BJ (cell line): ENCODE data around the gene DCAF8. TPM values are rescaled to one million over a fixed set of nuclear protein-coding genes. Genes with fewer than 3 reads are reported as not detected.
A peak's percentile ranks its signal among the peaks of the same experiment; 100 is the strongest.

ENCODE experiments used
- CTCF ChIA-PET: fragments of 350-600 bp; formaldehyde crosslinking; extraction: SDS; loops from one replicate; lab custom pipeline; 2021; ENCODE audit warnings: antibody characterized with exemption, inconsistent platforms; lab: Yijun Ruan, JAX
- POLR2A ChIA-PET: fragments of 300-600 bp; sonication (Branson Sonifier 250); formaldehyde crosslinking; extraction: SDS; loops from one replicate; lab custom pipeline; 2021; ENCODE audit warnings: antibody characterized with exemption; lab: Charles Lee
- DNase-seq: peaks from one replicate; pipeline ENCODE4 v3.0.0-alpha.2; 2011; ENCODE audit warnings: low read depth
- H3K27me3 ChIP-seq: 2 replicates; pipeline ENCODE4 v1.6.0; 2011; ENCODE audit warnings: low read length; ENCODE audit not compliant: control insufficient read depth, insufficient read depth
- H3K36me3 ChIP-seq: 2 replicates; pipeline ENCODE4 v1.5.1; 2011; ENCODE audit warnings: low read length; ENCODE audit not compliant: control insufficient read depth, insufficient read depth
- H3K4me3 ChIP-seq: 2 replicates; pipeline ENCODE4 v1.5.1; 2011; ENCODE audit warnings: low read depth, mild to moderate bottlenecking, control low read depth, low read length
- CTCF ChIP-seq: IDR thresholded peaks from 2 replicates; pipeline ENCODE4 v1.5.1; 2011; ENCODE audit warnings: low read depth, mild to moderate bottlenecking, control low read depth, inconsistent platforms, low read length, moderate library complexity; ENCODE audit not compliant: insufficient read depth
- polyA plus RNA-seq: library from polyadenylated mRNA; depleted of rRNA; stranded (reverse); fragments of >200 nt; gene quantifications from 2 replicates; pipeline ENCODE4 v1.2.3, GENCODE V29; 2011

Gene DCAF8
- polyA plus RNA-seq, 1 experiment, result 84.0 TPM

GRCh38 chr1:160206421-160207117 is 55.8 kb downstream of the DCAF8 start:
- ChIA-PET POLR2A (no interaction called here), CTCF (interaction anchor here (0.6 to 4.4 kb wide), 8 partner anchors 13 to 215 kb away, joined by 3 to 45 read pairs (median 5); no protein-coding TSS in a partner anchor)
- H3K36me3 ChIP-seq, result peaks cover 25% of the 10 kb centered on the region

GRCh38 chr1:160206036-160206389 is 56.3 kb downstream of the DCAF8 start:
- peaks cover 19% of the 10 kb centered on the region for H3K36me3 ChIP-seq
- POLR2A ChIA-PET, result no interaction called here
- CTCF ChIA-PET, result interaction anchor here (0.6 to 4.4 kb wide), 8 partner anchors 13 to 216 kb away, joined by 3 to 45 read pairs (median 5); no protein-coding TSS in a partner anchor

More at GRCh38 chr1:160206421-160207117, 55.8 kb downstream of the DCAF8 start:
- peak overlapping the region; percentile 97 for H3K4me3 ChIP-seq
- no peaks in the 10 kb centered on the region for H3K27me3 ChIP-seq
- no peak for TF ChIP-seq CTCF
- peak; percentile 72 for DNase-seq

GRCh38 chr1:160205242-160206035 is 56.9 kb downstream of the DCAF8 start, which contains the start of gene PEA15:
PEA15 (plus strand) TSS chr1:160205384; CDS start chr1:160211545, 6,161 bp downstream.
- DNase-seq, result no peak
- Histone ChIP-seq H3K4me3 (peak within 1 kb of the TSS; percentile 97), H3K36me3 (peaks cover 14% of the 10 kb centered on the region), H3K27me3 (no peaks in the 10 kb centered on the region)
- TF ChIP-seq CTCF, result no peak
- POLR2A ChIA-PET, result no interaction called here
- CTCF ChIA-PET, result interaction anchor here (0.6 to 4.7 kb wide), 11 partner anchors 10 to 1733 kb away, joined by 3 to 45 read pairs (median 6); partner anchors contain the start of gene CASQ1

More at GRCh38 chr1:160206036-160206389, 56.3 kb downstream of the DCAF8 start:
- Histone ChIP-seq H3K4me3 (peak overlapping the region; percentile 97), H3K27me3 (no peaks in the 10 kb centered on the region)
- no peak for DNase-seq
- no peak for TF ChIP-seq CTCF

- no peak for TF ChIP-seq CTCF
- POLR2A ChIA-PET, result interaction anchor here (0.6 kb wide), 1 partner anchor 58 kb away, joined by 4 read pairs; the partner anchor contains the start of gene DCAF8
- Histone ChIP-seq H3K27me3 (no peaks in the 10 kb centered on the region), H3K36me3 (peaks cover 11% of the 10 kb centered on the region), H3K4me3 (peak overlapping the region; percentile 34)
- no peak for DNase-seq
- CTCF ChIA-PET, result interaction anchor here (0.6 to 4.7 kb wide), 10 partner anchors 9 to 1734 kb away, joined by 3 to 43 read pairs (median 4); partner anchors contain the start of gene CASQ1
Measured at GRCh38 chr1:160204526-160205241, 57.7 kb downstream of the DCAF8 start.
